ENCODE results near the gene SLIT3.

Gene SLIT3

GRCh38 chr5:169299191-169299662 lies 1.7 kb downstream of the SLIT3 start:
- peak; percentile 34 for DNase-seq

GRCh38 chr5:169298193-169298592 lies 2.7 kb downstream of the SLIT3 start:
- DNase-seq, result no peak

- no peak for DNase-seq
Measured at GRCh38 chr5:169296419-169297143, 4.4 kb downstream of the SLIT3 start.

GRCh38 chr5:169295306-169295705 lies 5.6 kb downstream of the SLIT3 start:
- DNase-seq, result no peak

- no peak for DNase-seq
Measured at GRCh38 chr5:169294621-169295020, 6.3 kb downstream of the SLIT3 start.

GRCh38 chr5:169291877-169292276 lies 9.1 kb downstream of the SLIT3 start:
- no peak for DNase-seq

GRCh38 chr5:169290895-169291294 lies 10.0 kb downstream of the SLIT3 start:
- DNase-seq, result no peak

GRCh38 chr5:169289520-169289919 lies 11.4 kb downstream of the SLIT3 start:
- no peak for DNase-seq

GRCh38 chr5:169288066-169288930 lies 12.6 kb downstream of the SLIT3 start:
- no peak for DNase-seq

- no peak for DNase-seq
Measured at GRCh38 chr5:169287529-169287928, 13.4 kb downstream of the SLIT3 start.

- no peak for DNase-seq
Measured at GRCh38 chr5:169286572-169287300, 14.2 kb downstream of the SLIT3 start.

- no peak for DNase-seq
Measured at GRCh38 chr5:169283887-169284286, 17.1 kb downstream of the SLIT3 start.

- DNase-seq, result no peak
Measured at GRCh38 chr5:169281625-169282024, 19.3 kb downstream of the SLIT3 start.

GRCh38 chr5:169280696-169281095 lies 20.2 kb downstream of the SLIT3 start:
- no peak for DNase-seq

- DNase-seq, result no peak
Measured at GRCh38 chr5:169280286-169280685, 20.7 kb downstream of the SLIT3 start.

- no peak for DNase-seq
Measured at GRCh38 chr5:169279125-169279524, 21.8 kb downstream of the SLIT3 start.

- DNase-seq, result no peak
Measured at GRCh38 chr5:169273881-169274280, 27.1 kb downstream of the SLIT3 start.

- no peak for DNase-seq
Measured at GRCh38 chr5:169273451-169273850, 27.5 kb downstream of the SLIT3 start.

- no peak for DNase-seq
Measured at GRCh38 chr5:169272731-169273427, 28.1 kb downstream of the SLIT3 start.

- DNase-seq, result no peak
Measured at GRCh38 chr5:169272111-169272510, 28.8 kb downstream of the SLIT3 start.

- no peak for DNase-seq
Measured at GRCh38 chr5:169270827-169271226, 30.1 kb downstream of the SLIT3 start.

- peak; percentile 46 for DNase-seq
Measured at GRCh38 chr5:169268019-169268418, 32.9 kb downstream of the SLIT3 start.
